Stimulated activated CD4-positive, alpha-beta T cell treated with anti-CD3 and anti-CD28 coated beads, TNF-alpha, amount 100 ng/mL, for 1 hour (primary cell): ENCODE measurements around the gene SSPN.
"Not testable (repeated sequence)": the region's sequence is repeated elsewhere in the genome, so short reads cannot be mapped to it uniquely, and the experiment has no call there.

Experiments
- DNase-seq, 3 donors: peaks; one replicate each; pipeline ENCODE4 v3.0.0-alpha.2; 2020; ENCODE audit warnings: low read depth in 3 of 3, low spot score in 1 of 3

SSPN gene

DNA sequence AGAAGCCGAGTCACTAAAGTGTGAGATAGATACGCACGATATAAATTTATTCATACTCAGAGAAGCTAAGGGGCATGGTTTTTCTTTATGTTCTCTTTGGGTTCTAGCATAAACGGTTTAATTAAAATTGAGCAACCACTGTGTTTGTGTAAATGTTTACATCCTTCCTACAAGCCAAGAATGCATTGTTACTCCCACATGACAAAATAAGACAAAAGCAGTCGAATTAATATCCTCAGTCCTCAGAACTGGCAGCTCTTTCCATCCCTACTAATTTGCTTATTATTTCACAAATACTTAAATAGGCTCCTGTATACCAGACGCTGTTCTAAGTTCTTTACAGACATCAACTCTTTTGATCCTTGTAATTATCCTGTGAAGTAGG, 32.0 kb downstream of the SSPN start:
- no peak for DNase-seq

DNA sequence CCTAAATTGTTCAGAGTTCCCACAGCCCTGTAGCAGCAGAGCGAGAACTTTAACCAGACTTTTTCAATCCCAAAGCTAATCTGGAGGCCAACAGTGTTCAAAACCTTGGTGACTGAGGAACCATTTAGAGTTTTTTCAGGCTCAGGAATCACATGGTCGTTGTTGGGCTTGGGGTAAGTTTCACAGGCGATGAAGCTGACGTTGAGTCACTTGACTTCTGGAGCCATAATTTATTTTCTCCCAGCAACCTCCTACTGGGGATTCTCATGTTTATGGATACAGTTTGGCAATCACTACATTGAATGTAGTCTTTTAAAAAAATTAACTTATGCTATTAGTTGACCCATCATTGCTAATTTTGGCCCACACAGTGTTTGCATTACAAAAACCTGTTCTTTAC, 34.5 kb downstream of the SSPN start:
- DNase-seq: no peak

DNA sequence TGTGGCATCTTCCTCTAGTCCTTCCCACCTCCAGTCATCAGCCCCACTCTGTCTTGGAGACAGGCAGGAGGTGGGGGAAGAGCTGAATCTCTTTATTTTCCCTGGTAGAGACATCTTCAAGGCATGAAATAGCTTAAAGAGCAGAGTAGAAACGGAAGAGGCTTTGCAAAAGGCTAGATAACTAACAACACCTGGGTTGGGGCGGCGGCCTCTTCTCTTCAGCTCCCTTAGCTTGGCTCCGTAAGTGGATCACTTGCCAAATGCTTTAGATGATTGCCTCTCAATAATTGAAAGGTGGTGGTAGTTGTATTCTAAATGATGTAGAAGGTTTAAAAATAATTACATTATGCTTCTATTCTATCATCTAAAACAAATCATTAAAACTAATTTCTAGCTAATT, 36.1 kb downstream of the SSPN start:
- DNase-seq: no peak

DNA sequence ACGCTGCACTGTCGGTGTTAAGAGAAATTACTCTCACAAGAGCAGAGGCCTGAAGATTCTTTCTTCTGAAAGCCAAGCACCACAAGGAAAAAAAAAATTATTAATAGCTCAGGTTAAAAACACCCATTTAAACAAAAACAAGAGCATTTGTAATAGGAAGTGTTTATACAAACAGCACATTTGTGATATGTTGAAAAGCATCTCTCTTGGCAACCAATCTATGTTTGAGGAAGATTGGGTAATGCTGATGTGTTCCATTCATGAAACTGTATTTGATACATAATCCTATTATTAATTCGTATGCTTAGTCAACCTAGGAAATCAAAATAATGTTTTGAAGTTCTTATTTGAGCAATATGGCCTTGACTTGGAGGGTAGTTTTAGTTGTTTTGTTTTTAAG, 36.5 kb downstream of the SSPN start:
- DNase-seq: no peak

DNA sequence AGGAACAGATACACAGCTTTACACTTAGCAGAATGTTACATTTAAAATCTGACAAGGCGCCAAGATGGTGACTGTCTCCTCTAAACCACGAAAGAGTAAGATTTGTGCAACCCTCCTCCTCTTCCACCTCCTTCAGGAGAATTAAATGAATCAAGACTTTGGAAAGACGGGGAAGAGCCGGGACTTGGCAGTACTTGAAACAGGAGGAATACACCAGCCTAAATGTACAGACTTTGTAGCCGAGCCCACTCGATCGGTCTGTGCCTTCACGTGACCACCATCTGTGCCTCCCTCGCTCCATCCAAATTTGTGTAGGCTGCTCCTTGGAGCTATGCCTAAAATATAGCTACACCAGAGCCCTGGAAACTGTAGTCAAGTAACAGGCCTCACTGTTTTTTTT, 38.3 kb downstream of the SSPN start:
- DNase-seq: no peak

DNA sequence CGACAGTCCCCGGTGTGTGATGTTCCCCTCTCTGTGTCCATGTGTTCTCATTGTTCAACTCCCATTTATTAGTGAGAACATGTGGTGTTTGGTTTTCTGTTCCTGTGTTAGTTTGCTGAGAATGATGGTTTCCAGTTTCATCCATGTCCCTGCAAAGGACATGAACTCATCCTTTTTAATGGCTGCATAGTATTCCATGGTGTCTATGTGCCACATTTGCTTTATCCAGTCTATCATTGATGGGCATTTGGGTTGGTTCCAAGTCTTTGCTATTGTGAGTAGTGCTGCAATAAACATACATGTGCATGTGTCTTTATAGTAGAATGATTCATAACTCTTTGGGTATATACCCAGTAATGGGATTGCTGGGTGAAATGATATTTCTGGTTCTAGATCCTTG, 40.1 kb downstream of the SSPN start:
- DNase-seq: not testable (repeated sequence)

DNA sequence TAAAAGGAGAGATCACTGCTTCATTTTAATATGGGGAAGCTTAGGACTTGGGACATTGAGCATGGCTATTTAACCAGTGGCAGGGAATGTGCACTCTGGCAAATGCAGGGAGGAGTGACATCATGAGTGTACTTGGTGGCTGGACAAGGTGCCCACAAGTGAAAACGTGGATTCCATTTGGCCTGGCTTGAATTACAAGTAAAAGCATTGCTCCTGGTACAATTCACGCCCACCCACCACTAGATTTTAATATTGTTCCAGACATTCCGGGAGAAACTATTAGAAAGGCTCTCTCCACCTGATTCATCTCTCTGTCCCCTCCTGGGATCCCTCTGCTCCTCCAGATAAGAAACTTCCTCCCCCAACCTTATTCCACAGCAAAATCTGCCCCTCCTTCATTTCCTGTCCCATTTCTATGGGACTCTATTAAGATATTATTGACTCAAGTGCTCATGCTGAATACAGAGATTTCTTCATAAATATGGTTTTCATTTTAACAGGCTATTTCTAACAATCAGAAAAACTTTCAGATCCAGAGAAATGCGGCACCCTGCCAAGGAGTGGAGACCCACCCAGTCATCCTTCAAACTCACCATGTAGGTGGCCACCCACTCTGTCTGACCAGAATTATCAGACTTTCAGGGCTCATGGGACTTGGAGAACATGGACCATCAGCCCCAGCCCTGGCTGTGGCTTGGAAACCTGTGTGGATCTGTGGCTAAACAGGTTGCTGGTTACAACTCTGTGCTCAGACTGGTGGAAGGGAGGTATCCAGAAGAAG, 43.2 kb downstream of the SSPN start:
- no peak for DNase-seq

DNA sequence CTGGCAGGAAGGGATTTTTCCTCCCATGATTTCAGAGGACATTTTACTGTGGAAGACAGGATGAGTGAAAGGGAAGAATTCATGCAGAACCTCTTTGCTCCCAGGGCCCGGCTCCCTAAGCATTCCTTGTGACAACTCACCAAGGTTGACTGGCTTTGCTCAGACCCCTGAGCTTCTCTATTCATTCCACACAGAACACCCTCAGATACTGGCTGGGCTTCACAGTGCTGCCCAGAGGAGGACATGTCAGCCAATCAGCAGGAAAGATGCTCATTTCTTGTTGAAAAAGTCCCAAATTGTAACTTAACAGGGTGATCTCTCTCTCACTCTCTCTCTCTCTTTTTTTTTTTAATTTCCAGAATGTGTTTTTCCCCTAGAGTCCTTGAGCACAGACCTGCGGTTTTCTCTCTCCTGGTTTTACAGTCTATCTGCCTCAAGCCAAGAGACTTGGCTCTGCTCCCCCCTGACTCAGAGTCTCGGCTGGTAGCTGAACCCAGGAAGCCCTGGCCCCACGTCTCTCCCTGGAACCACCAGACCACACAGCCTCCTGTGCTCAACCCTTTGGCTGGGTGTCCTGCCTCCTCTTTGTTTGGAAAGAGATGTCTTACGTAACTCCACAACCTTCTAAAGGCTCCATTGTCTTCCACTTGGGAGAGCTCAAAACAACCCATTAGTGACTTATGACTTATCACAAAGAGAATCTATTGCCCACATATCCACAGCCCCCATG, 43.9 kb downstream of the SSPN start:
- no peak for DNase-seq

DNA sequence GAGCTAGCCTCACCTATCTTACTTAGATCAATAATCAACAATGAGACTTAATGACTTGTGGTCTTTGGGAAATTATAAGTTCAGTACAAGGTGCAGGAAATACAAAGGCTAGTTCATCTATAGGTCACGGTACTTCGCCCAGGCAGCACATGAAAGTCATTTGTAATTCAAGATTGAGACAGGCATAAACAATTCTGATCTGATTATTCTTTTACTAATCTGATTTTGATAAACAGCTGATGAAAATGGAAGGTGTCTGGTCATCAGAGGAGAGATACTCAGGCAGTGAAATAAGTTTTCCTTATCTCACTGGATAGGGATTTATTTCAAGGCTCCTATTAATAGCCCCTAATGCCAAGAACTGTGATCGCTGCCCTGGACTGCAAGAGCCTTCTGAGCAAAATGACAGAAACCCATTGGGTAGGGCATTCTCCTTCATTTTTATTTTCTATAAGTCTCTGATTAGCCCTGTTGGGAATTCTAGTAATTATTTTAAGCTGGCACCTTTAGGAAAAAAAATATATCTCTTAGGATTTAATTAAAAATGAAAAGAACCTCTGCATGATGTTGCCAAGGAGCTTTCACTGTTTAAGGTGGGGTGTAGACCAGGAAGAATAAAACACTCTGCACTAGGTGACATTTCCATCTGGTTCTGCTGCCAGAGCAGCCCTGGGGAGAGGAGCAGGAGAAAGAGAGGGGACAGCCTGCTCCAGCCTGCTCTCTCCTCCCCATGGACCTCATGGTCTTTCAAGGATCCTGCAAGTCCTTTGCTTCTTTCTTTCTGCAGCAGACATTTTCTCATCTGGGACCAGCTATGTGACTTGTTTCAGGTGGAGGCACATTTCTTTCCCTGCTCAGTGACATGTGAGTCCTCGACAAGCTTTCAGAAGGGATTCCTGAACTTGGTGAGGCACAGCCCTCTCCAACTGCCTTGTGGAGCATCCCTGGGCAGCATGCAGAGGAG, 44.8 kb downstream of the SSPN start:
- no peak for DNase-seq

DNA sequence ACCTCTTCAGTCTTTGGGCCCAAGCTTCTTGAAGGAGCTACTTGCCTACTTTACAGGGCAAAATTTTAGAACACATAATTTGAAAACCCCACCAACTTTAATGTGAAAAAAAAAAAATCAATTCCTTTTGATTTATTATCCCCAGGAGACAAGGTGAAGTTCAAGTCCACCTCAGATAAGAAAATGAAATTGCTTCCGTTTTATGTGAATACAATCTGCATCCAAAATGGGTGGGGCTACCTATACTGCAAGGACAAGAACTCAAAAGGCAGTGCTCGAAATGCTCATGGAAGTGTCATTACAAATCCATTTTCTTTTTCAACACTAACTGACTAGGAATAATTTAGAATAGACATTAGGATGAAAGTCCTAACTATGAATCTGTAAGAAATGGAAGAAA, 45.7 kb downstream of the SSPN start:
- no peak for DNase-seq

DNA sequence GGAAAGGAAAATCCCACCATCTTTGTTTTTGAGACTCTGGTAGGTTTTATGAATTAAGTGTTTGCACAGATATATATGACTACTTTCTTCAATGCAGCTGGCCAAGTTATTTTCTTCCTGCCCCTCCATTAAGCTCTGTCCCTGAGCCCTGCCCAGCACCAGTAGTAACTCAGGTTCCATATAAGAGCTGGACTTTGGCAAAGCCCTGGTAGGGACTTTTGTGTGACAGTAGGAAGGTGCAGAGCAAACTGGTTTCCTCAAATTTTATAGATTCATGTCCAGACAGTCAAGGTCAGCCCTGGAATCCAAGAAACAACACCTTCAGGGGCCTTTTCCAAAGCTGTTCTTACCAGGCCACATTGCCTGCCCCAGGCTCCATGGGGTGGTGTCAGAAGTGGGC, 47.3 kb downstream of the SSPN start:
- DNase-seq: no peak

DNA sequence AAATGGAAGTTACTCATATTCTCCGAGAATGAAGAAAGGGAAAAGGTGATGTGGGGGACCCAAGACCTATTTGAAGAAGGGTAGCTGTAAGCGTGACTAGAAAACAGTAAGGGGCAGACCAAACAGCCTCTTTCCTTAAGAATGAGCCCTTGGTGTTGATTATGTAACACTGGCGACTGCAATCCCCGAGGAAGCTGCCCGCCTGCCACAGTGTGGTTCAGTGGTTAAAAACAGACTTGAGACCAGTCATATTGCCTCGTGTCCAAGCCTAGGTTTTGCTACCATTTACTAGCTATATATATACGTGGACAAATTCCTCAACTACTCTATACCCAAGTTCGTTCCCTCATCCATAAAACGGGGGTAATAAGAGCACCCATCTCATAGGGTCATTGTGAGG, 49.1 kb downstream of the SSPN start:
- DNase-seq: no peak

DNA sequence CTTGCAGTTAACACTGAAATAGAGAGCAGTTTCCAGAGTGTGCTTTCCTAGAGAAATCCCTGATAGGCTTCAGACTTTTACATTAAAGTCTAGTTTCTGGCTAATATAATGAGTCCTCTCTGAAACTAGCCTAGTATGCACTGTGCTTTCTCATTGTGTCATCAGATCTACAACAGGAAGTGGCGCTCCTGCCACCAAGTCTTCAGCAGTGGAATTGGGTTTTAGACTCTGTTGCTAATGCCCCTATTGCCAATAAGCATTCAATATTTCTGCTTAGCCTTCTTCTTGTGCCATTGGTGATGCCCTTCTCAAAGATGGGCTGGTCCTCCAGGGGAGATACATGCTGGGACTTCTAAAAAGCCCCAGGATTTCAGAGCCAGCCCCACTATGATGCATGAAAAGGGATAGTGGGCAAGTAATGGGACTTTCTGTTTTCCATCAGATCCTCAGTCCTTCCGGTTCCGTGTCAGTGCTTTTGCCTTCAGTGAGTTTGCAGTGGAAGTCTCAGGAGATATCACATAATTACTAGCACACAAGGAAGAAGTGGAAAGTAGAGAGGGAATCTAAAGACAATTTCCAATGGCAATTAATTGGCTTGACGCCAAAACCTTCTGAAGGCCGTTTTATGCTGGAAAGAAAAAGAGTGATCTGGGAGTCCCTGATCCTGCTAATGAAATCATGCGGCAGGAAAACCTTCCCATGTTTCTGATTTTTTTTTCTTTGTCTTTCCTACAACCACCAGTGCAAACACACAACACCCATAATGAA, 50.0 kb downstream of the SSPN start:
- no peak for DNase-seq

DNA sequence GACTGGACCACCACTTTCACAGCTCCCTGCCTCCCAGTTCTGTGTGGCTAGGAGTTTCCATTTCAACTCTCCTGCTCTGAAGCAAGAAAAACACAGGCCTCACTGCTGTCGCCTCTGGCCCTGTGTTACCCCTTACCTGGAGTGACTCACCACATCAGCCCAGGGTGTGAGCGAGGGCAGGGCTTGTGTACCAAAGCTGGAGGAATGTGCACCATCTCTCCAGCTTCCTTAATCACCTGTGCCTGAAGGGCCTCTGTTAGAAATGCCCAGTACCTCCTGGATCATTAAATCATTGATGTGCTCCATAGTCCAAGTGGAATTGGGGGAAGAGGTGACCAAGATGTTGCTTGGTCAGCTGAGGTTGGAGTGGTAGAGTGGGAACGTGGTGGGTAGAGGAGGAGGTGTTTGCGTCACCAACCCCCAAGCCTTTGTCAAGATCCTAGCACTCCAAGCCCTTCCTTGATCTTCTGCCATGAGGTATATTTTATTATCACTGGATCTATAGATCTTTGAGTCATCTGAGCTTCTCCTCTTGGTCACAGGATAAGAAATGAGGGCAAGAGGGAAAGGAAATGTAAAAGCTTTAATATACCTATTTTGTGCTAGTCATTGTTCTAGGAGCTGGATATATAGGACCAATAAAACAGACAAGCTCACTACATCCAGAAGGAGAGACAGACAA, 51.3 kb downstream of the SSPN start:
- DNase-seq: no peak

DNA sequence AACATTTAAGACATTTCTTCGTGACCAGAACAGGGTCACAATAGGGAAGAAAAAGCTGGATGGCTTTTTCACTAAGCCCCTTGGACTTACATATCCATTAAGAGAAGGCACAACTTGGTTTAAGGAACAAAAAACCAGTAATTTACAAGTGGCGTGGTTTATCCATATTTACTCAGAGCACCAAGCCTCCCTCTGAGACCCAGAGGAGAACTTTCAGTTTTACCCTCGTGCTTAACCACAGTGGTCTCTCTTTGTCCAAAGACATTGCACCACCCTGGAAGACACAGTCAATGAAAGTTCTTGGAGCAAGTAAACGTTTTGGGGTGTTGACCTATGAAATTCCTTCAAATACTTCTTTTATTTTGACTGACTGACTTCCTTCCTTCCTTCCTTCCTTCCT, 52.5 kb downstream of the SSPN start:
- DNase-seq: no peak

DNA sequence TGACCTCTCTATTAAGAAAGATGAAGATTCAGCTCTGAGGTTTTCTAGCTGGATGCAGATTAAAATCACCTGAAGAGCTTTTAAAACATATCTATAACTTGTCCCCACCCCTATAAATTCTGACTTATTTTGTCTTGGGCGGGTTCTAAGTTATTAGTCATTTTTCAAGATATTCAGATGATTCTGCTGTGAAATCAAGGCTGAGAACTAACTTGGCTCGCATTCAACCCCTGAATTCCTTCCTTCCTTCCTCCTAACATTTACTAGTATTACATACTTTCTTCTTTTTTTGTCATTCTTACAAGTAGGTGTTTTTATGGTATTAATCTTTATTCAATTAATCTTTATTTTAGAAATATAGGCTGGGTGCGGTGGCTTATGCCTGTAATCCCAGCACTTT, 55.4 kb downstream of the SSPN start:
- DNase-seq: no peak

DNA sequence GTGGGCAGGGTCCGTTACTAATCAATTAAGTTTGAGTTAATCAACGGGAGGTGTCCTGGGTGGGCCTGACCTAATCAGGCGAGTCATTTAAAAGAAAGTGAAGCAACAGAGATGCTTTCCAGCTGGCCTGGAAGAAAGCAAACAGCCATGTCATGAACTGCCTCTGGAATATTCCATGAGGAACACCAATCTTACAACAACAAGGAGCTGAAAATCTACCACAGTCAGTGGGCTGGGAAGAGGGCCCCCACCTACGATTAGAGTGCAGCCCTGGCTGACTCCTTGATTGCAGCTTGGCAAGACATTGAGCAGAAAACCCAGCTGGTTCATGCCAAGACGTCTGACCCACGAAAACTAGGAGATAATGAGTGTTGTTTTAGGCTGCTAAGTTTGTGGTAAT, 56.2 kb downstream of the SSPN start:
- no peak for DNase-seq

DNA sequence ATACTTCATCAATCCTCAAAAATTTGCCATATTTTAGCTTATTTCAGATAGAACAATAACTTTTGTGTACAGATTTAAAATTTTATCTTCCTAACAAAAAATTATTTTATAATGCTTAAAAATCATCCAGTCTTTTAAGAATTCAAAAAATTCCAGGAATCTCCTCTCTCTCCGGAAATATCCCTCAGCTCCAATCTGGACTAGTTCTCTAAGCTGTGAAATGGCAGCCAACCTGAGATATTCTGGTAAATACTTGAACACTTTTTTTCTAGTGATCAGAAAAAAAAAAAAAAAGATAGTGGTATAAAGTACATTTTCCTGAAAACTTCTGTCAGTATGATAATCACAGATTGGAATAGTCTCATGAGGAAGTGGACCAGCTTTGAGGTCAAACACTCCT, 57.6 kb downstream of the SSPN start:
- no peak for DNase-seq

DNA sequence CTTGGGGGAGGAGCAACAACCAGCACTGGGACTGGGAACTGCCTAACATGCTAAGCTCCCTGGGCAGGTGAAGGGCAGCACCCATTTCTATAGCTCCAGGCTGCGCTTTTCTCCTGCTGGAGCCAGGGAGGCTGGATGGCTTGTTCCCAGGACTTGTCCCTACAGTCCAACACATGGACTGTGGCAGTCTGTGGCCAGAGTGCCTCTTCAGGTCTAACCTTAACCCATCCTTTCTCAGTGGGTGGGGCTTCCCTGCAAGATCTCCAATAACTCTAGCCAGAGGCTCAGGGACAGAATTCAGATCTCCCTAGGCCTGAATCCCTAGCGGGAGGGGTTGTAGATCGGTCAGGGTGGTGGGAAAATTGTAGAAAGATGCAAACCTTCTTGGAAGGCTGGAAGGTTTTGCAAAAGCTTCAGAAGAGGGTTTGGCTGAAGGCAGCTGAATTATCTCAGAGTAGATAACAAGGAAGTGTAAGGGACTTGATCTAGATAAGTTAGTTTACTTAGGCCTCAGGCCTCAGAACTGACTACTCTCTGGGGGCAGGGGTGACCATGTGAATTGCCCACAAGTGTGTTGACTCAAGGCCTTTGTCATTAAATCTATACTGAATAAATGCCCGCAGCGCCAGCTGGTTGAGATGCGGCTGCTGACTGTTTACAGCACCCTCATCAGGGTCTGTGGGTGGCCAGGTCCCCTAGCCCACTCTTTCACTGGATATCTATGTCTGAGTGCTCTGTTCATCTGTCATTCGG, 60.7 kb downstream of the SSPN start:
- DNase-seq: no peak
